HG03064 (cell line): ENCODE measurements around the gene TRIM38.
A peak's percentile ranks its signal among the peaks of the same experiment; 100 is the strongest.
"Not testable (repeated sequence)": the region's sequence is repeated elsewhere in the genome, so short reads cannot be mapped to it uniquely, and the experiment has no call there.

Source experiments
- ATAC-seq: cut with Tn5 transposase; IDR thresholded peaks from one replicate; pipeline ENCODE4 v1.9.1; 2021; ENCODE audit warnings: low read depth; ENCODE audit not compliant: unreplicated experiment

The TRIM38 gene

DNA sequence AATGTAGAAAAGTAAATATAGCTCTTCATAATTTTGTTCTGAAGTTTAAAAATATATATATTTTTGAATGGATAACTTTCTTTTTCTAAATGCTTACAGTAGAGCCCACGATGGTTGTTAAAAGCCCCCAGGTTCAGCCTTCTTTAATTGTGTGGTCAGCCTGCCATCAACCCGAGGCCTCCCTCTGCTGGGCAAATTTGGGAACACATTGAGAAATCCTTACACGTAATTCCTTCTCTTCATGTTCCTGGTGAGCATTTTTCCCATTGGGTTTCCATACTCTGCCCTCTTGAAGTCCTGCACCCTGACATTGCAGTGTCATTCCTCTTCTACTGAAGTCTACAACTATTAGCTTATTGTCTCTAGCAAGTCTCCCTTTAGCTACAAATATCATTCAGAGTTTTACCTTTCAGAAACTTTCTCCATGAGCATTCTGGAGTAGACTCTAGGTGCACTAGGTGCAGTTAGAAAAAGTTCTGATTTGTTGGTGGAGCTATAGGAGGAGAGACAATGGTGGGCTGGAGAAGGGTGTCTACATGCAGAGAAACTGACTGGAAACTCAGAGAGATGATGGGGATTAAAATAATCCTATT lies 40.6 kb downstream of the TRIM38 start:
- no peak for ATAC-seq

DNA sequence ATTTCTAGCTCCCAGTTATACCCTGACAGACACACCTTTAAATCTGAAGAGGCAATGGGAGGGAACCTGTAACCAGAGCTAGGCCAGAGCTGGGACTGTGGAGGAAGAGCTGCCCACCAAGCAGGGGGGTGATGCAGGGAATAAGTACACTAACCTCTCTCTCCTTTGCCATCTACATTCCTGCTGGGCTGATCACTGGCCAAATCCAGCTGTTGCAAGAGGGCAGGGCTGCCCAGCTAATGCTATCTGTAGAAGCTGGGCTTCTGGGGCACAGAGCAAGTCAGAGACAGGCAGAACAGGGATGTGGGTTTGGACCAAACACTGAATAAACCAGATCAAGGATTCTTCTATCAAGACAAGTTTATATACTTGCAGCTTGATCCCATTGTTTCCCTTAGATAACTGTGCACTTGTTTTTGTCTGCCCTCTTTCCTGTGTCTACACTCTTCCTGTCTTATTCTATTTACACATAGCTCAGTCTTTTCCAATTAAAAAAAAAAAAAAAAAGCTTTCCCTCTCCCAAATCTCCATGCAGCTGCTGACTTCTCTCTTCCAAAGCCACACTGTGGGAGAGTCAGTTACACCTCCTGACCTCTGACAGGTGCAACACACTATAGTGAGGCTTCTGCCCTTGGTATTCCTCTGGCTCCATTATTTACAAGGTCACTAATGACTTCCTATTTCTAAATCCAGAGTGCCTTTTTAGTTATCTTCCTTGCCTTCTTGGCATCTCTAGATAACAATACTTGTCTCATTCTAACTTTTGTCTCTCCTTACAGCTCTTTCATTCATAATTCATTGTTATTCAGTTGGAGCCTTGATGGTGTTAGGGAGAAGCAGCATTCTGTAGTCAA lies 43.7 kb downstream of the TRIM38 start:
- ATAC-seq = no peak

DNA sequence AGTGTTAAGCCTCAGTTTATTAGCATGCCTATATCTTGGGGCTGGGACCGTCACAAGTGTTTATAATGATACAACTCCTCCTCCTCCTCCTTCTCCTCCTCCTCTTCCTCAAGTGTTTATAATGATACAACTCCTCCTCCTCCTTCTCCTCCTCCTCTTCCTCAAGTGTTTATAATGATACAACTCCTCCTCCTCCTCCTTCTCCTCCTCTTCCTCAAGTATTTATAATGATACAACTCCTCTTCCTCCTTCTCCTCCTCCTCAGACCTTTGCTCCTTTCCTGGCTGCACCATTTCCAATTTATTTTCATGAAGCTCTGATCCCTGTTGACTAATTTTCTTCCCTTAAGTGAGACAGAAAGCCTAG lies 44.3 kb downstream of the TRIM38 start:
- ATAC-seq = not testable (repeated sequence)

DNA sequence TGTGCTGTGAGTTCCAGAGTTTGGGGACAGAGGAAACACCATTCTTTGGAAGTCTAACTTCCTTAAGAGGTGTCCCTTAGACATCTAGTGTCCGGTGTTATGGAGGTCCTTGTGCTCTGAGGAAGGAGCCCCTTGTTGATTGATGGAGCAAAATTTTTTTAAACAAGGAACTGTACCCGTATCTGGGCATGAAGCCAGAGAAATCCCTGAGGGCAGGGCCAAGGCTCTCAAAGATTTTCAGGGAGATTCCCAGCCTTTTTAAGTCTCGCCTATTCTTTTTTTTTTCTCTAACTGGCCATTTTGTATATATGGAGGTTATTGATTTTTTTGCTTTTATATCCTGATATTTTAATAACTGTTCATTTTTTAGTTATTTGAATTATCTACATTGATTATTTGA lies 45.9 kb downstream of the TRIM38 start:
- ATAC-seq = no peak

DNA sequence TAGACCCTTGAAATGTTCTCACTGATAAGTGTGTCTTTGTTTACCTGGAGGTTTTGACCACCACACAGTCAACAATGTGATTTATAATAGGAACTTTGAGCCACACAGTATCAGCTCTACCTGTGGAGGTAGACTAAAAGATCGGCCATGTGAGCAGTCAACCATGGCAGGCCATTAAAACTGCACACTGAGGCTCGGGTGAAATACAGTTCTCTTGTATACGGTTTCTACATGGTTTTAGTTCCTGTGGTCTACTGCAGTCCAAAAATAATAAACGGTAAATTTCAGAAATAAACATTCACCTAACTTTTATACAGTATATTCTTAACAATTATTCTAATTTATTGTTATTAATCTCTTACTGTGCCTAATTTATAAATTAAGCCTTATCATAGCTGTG lies 47.2 kb downstream of the TRIM38 start:
- ATAC-seq = no peak

DNA sequence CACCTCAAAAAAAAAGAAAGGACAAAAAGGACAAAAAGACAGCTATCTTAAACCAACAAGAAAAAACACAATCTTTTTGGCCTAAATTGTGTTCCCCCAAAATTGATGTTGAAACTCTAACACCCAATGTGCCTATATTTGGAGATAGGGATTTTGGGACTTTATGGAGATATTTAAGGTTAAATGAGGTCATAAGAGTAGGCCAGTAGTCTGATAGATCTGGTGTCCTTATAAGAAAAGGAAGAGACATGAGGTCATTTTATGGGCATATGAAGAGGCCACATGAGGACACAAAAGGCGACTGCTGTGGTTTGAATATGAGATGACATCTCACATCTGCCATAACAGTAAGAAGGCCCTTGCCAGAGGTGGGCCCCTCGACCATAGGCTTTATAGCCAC lies 49.5 kb downstream of the TRIM38 start:
- ATAC-seq = no peak

DNA sequence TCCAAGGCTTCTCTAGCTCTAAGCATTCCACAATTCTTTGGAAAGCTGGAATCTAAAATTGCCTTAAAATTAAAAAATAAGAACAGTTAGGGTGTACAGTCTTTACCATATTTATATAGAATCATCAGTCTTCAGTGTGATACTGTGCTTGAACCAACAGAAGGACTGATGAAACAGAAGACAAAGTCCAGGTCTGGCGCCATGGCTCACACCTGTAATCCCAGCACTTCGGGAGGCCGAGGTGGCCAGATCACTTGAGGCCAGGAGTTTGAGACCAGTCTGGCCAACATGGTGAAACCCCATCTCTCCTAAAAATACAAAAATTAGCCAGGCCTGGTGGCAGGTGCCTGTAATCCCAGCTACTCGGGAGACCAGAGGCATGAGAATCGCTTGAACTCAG lies 51.8 kb downstream of the TRIM38 start:
- ATAC-seq = not testable (repeated sequence)

DNA sequence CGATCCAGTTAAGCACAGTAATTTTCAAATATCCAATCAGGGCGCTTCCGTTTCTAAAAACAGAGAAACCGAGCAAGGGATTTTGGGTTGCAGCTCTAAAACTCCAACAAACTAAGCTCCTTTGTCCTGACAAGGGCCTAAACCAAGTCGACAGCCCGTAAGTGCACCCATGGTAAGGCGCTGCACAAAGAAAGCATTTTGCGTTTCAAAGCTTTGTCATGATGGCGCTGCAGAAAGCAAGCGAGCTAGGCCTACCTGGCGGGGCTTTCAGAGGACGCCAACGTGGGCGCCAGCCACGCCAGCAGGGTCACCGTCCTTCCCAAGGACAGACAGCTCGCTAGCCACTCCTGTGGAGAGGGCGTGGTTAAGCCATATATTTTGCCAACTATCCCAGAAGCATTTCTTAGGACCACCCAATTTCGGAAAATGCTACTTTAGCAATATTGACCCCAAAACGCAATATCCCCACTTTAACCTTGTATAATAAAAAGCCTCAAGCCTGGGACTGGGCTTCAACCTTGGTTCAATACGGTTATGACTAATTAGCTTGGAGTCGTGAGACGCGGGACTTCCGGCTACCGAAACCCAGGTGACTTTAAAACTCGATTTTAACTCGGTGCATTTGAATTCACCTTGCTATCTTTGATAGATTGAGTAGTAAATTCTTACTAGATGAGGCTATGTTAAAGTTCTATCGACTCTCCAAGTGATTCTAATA lies 53.8 kb downstream of the TRIM38 start:
- no peak for ATAC-seq

DNA sequence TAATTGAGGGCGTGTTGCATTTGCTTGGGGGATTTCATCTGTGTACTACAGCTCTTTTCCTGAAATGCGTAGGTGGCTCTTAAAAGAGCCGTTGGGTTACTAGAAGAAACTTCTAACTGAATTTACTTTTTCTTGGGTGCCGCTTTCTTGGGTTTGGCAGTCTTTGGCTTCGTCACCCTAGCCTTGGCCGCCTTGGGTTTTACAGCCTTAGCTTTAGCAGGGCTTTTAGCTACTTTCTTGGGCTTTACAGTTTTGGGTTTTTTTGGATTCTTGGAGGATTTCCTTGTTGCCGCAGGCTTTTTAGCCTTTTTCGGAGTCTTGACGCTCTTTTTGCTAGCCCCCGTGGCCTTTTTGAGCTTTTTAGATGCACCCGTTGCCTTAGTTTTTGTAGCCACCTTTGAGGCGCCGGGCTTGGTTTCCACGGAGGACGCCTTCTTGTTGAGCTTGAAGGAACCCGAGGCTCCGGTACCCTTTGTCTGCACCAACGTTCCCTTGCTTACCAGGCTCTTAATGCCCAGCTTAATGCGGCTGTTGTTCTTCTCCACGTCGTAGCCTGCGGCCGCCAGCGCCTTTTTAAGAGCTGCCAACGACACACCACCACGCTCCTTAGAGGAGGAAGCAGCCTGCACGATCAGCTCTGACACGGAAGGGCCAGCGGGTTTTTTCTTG lies 54.5 kb downstream of the TRIM38 start:
- no peak for ATAC-seq

DNA sequence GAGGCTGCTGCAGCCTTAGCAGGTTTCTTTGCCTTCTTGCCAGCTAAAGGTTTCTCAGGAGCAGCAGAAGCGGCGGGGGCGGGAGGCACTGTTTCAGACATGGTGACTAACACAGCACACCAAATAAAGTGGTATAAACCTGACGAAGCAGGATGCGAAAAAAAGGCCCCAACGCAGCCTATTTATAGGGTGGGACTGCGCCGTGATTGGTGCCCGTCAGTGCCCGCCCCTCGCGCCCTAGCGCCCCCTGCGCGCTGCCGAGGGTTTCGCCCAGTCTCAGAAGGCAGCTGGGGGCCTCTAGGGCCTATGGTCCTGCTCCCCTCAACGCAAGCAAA lies 55.0 kb downstream of the TRIM38 start:
- no peak for ATAC-seq

DNA sequence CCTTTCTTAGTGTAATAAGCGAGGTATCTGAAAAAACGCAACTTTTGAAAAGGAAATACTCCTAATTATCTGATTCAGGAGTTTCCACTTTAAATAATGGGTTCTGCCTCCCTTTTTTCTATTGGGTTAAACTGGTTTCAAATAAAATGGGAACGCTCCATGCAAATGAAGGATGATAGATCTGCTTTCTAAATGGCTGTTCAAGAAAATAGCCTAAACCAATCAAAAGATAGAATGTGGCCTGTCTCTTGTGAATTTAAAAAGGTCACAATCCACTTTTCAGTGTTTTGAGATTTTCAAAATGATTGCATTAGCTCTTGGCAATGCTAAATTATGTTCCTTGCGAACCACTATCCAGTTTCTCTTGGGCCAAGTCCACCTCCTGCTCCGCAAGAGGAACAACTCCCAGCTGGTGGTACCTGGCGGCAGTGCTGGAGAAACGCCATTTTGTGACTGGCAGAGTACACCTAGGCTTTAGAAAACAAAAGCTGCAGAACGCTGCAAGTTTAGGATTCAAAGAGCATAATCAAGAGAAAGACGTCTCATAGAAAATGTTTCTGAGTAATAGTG lies 56.7 kb downstream of the TRIM38 start:
- ATAC-seq = no peak

DNA sequence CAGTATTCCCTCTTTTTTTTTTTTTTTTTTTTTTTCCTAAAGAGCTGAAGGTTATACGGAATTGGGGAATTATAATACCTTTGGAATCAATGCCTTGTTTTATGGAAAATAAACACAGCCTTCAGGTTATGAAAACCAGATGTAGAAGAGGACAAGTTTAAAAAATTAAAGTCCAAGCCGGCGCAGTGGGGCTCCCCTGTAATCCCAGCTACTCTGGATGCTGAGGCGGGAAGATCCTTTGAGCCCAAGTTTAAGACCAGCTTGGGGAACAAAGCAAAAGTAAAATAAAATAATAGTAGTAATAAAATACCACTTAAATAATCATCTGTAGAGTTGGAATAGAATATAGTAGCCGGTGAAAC lies 57.3 kb downstream of the TRIM38 start:
- ATAC-seq = no peak

DNA sequence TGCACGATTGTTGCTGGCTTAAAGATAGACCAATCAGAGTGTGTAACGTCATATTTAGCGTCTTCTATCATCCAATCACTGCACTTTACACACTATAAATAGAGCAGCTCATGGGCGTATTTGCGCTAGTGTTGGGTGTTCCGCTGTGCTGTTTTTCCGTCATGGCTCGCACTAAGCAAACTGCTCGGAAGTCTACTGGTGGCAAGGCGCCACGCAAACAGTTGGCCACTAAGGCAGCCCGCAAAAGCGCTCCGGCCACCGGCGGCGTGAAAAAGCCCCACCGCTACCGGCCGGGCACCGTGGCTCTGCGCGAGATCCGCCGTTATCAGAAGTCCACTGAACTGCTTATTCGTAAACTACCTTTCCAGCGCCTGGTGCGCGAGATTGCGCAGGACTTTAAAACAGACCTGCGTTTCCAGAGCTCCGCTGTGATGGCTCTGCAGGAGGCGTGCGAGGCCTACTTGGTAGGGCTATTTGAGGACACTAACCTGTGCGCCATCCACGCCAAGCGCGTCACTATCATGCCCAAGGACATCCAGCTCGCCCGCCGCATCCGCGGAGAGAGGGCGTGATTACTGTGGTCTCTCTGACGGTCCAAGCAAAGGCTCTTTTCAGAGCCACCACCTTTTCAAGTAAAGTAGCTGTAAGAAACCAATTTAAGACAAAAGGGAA lies 57.9 kb downstream of the TRIM38 start:
- ATAC-seq = peak; percentile 48

DNA sequence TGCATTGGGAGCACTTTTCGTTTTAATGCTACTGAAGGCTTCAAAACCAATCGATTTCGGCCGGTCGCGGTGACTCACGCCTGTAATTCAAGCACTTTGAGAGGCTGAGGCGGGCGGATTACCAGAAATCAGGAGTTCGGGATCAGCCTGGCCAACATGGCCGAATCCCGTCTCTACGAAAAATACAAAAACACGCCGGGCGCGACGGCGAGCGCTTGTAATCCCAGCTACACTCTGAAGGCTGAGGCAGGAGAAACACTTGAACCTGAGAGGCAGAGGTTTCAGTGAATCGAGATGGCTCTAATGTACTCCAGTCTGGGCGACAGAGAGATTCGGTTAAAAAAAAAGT lies 58.4 kb downstream of the TRIM38 start:
- ATAC-seq = peak; percentile 11

DNA sequence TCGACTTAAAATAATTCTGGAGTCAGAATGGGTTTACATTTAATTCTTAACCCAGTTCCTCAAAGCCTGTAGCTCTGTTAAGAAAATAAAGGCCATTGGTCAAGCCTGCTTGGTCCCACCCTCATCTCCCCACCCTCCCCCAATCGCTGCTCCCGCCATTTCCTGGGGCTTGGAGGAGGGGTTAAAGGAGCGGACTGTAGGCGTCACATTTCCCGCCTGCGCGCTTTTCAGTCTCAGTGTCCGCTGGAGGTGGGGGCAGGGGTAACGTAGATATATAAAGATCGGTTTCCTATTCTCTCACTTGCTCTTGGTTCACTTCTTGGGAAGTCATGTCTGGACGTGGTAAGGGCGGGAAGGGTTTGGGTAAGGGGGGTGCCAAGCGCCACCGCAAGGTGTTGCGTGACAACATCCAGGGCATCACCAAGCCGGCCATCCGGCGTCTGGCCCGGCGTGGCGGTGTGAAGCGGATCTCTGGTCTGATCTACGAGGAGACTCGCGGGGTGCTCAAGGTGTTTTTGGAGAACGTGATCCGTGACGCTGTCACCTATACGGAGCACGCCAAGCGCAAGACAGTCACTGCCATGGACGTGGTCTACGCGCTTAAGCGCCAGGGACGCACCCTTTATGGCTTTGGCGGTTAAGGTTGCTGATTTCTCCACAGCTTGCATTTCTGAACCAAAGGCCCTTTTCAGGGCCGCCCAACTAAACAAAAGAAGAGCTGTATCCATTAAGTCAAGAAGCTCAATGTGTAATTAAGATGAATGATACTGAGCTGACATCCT lies 58.9 kb downstream of the TRIM38 start:
- peak; percentile 54 for ATAC-seq

DNA sequence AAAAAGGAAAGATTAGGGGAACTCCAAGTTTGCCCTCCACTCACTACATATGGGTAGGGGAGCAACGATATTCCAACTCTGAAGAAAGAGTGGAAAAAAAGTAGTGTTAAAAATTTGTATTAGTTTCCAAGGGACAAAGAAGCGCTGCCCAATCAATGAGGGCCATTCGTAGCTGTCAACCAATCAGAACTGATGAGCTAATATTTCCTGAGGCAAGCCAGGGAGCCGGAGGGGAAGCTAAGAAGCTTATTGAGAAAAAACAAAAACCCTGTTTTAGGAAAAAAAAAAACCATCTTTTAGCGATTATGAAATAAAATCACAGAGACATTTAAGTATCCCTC lies 59.5 kb downstream of the TRIM38 start:
- no peak for ATAC-seq

DNA sequence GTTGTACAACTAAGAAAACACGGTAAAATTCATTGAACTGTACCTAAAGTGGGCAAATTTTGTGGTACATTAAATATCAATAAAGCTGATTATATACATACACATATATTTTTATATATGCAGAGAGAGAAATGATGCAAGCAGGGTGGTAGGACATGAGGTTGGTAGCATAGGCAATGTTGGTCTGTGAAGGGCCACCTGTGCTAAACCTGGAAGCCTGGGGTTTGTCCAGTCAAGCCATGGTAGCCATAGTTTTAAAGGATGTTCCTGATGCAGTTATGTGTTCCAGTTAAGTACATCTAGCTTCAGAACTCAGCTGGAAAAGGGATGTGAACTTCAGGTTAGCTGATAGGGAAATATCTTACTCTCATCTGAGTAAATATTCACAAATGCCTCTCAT lies 60.1 kb downstream of the TRIM38 start:
- no peak for ATAC-seq

DNA sequence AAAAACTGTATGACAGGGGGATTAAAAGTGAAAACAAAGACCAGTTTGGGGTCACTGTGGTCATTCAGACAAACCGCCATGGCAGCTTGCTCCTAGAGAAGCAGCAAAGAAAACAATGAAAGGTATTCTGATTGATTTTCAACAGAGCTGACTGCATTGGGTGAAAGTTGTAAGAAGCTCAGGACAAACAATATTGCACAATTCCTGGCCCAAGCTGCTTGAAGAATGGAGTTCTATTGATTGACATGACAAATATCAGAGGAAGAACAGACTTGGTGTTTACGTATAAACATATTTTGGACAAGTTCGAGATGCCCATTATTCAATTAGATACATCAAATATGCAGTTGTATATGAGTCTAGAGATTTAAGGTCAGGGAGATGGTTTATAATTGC lies 62.0 kb downstream of the TRIM38 start:
- ATAC-seq = no peak

DNA sequence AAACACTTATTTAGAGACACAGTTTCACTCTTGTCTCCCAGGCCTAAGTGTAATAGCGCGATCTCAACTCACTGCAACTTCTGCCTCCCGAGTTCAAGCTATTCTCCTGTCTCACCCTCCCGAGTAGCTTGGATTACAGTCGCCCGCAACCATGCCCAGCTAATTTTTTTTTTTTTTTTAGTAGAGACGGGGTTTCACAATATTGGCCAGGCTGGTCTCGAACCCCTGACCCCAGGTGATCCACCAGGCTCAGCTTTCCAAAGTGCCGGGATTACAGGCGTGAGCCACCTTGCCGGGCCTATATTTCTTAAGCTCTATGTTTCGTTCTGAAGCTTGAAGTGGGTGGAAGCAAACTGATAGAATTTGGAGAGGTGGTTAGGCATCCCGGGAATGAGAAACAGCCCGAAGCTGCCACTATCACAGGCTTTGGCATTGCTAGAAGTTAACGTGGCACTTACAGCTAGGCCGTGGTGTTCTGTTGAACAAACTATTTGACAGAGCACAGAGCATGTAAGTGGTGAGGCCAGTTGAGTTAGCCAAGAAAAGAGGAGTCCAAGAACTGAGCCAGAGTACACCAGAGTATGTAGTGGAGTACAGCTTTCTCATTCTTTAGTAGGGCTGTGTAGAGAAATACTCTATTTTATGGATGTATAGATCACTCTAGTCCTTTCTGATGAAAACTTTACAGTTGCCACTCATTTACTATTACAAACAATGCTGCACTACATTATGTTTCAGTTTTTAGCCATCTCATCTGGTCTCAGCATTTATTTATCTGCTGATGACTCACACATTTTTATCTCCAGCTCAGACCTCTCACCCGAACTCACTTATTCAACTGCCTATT lies 62.7 kb downstream of the TRIM38 start:
- no peak for ATAC-seq
